Mesenteric fat pad (tissue), 1 donor: Measurements from ENCODE around the gene CAMKK1. TPM values are rescaled to one million over a fixed set of nuclear protein-coding genes. Genes with fewer than 3 reads are reported as not detected.
"Not testable (repeated sequence)": the region's sequence is repeated elsewhere in the genome, so short reads cannot be mapped to it uniquely, and the experiment has no call there.

Experiments used
- DNase-seq: peaks from one replicate; pipeline ENCODE4 v3.0.0-alpha.2; 2020; ENCODE audit warnings: low spot score
- total RNA-seq: library from RNA; stranded (reverse); fragmentation: NEBNext Ultra II Directional; extraction: Animal tissue kit (Norgen Biotek cat#: 25700); gene quantifications from one replicate; pipeline ENCODE4 v1.2.1, GENCODE V29; 2021
- donor health status: DM: yes; HTN: yes; CAD: no.

The CAMKK1 gene
- total RNA-seq, 1 donor from 2014 or later: 4.9 TPM

DNA sequence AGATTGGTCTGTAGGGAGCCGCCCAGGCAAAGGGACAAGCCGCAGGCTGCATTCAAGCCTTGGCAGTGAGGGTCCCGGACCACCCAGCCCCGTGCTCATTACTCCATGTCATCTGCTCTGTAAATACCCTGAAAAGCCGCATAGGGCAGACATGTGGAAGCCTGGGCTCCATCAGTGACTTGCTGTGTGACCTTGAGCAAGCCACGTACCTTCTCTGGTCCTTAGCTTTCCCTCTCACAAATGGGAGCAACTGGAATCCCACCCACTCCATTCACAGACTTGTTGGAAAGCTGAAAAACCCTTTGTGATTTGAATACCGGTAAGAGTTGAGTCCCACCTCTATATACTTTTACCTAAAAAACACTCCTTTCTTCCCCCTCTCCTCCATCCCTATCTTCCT is 11.9 kb downstream of the CAMKK1 start:
- DNase-seq: no peak

- no peak for DNase-seq
Observed at GRCh38 chr17:3879591-3880417, 13.0 kb downstream of the CAMKK1 start.

- DNase-seq: no peak
Observed at GRCh38 chr17:3879186-3879585, 13.7 kb downstream of the CAMKK1 start.

DNA sequence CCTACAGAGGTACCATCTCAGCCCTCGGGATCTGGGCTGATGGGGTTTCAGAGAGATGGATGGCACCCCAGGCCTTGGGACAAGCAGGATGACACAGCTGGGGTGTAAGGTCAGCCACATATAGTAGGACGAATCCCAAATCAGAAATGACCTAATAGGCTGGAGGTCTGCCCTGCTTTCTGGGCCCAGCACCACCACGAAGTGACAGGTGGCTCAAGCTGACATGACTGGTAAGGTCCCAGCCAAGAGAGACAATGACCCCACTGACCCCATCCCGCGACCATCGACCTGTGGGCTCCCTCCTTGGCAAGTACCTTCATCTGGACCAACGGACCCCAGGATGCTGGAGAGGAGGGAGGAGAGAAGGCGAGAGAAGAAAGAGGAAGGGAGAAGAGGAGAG is 15.6 kb downstream of the CAMKK1 start:
- no peak for DNase-seq

- no peak for DNase-seq
Observed at GRCh38 chr17:3875317-3875716, 17.5 kb downstream of the CAMKK1 start.

GRCh38 chr17:3873862-3874261 is 19.0 kb downstream of the CAMKK1 start:
- DNase-seq: no peak

DNA sequence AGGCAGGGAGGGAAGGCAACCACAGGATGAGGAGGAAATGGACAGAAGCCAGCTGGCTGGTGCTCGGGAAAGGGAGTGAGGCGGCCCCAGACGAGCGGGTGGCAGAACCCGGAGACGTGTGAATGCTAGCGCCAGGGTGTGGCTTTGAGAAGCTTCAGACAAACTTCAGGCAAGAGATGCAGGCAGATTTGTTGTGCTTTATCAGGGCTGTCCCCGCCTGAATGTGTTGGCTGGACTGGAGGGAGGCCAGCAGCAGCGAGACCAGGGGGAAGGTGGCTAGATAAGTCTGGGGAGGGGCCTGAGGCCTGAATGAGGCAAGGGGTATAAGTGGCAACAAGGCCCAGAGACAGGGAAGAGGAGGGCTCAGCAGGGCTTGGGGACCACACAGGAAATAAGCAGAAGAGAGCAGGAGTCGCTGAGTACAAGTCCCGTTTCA is 22.0 kb downstream of the CAMKK1 start:
- no peak for DNase-seq

GRCh38 chr17:3867606-3868005 is 25.2 kb downstream of the CAMKK1 start:
- no peak for DNase-seq

DNA sequence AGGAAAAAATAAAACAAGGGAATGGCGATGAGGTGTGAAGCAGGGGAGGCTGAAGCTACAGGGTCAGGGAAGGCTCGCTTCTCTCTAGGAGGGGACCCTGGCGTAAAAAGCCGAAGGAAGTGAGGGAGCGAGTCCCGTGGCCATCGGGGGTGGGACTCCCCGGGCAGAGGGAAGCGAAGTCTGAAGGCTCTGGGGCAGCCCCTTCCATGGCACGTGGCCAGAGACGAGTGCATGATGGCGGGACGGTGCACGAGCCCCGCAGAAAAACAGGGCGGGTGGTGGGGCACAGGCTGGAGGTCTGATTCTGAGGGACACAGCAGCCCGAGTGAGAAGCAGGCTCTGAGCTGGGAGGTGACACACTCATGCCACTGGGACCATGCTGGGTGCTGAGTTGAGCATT is 25.7 kb downstream of the CAMKK1 start:
- DNase-seq: no peak

DNA sequence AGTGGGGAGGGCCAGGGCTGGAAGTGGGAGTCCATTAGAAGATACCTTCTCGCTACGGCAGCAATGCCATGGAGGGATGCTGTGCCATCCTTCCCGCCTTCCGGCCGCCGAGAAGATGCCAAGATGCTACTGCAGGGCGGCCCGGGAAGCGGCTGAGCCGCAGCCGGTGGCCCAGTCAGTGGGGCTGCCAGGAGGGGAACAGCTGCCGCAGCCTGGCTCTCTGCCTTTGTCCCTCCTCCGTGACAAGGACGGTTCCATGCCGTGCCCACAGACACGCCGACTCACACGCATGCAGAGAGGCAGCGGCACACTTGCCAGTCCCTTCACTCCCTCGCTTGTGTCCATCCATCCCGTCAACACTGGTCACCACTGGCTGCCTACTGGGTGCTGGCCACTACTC is 26.6 kb downstream of the CAMKK1 start:
- DNase-seq: no peak

DNA sequence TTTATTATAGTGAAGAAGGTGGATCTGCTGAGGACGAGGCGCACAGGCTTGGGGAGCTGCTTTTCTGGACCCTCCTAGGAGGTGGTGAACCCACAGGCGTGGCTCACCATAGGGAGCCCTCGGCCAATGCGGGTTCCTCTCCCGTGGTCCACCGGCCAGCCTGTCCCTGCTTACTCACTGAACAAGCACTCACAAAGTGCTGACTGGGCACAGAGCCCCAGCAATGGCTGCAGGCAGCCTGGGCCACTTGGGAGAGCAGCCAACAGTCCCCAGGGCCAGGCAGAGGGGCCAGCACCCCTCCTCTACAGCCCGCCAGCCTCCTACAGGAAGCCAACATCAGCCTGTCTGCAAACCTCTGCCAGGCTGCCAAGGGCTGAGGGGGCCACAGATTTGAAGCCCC is 27.7 kb downstream of the CAMKK1 start:
- no peak for DNase-seq

GRCh38 chr17:3864534-3864933 is 28.3 kb downstream of the CAMKK1 start:
- DNase-seq: no peak

- DNase-seq: no peak
Observed at GRCh38 chr17:3861761-3862681, 30.8 kb downstream of the CAMKK1 start.

GRCh38 chr17:3860939-3861700 is 31.7 kb downstream of the CAMKK1 start:
- DNase-seq: no peak

DNA sequence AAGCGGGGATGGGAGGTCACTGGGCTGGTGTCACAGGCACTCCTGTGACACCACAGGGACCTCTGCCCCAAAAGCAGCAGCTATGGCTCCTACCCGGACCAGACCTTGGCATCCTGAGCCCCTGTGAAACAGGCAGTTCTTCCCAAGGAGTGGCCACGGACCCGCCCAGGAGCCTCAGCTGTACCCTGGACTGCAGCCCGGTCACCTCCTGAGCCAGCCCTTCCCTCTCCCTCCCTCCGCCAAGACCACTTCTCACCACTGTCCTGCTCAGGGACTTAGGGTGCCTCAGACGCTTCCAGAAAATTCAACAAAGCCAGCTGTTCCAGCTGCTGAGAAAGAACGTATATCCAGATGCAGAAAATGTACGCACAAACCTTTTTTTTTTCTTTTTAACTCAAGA is 32.9 kb downstream of the CAMKK1 start:
- no peak for DNase-seq

- no peak for DNase-seq
Observed at GRCh38 chr17:3857261-3858105, 35.4 kb downstream of the CAMKK1 start.

DNA sequence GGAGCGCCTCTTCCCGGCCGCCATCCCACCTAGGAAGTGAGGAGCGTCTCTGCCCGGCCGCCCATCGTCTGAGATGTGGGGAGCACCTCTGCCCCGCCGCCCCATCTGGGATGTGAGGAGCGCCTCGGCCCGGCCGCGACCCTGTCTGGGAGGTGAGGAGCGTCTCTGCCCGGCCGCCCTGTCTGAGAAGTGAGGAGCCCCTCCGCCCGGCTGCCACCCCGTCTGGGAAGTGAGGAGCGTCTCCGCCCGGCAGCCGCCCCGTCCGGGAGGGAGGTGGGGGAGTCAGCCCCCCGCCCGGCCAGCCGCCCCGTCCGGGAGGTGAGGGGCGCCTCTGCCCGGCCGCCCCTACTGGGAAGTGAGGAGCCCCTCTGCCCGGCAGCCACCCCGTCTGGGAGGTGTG is 38.6 kb downstream of the CAMKK1 start:
- DNase-seq: not testable (repeated sequence)

GRCh38 chr17:3852561-3852960 is 40.3 kb downstream of the CAMKK1 start:
- DNase-seq: no peak

GRCh38 chr17:3851461-3852100 is 41.3 kb downstream of the CAMKK1 start:
- no peak for DNase-seq

- no peak for DNase-seq
Observed at GRCh38 chr17:3848229-3848835, 44.5 kb downstream of the CAMKK1 start.
